Duodenal mucosa (tissue), 2 donors: Measurements from ENCODE around the gene TMEM94.
A peak's percentile ranks its signal among the peaks of the same experiment; 100 is the strongest.

Experiments used
- H3K27ac ChIP-seq: one replicate; pipeline ENCODE4 v1.7.0; 2013; ENCODE audit warnings: low read depth, low read length
- H3K27me3 ChIP-seq, 2 donors: one replicate each; pipeline ENCODE4 v1.7.0; 2013; ENCODE audit warnings: low read length in 2 of 2, control low read depth in 1 of 2; ENCODE audit not compliant: insufficient read depth in 2 of 2, control insufficient read depth in 1 of 2
- H3K36me3 ChIP-seq, 2 donors: one replicate each; pipeline ENCODE4 v1.7.0; 2013; ENCODE audit warnings: low read length in 2 of 2, control low read depth in 1 of 2; ENCODE audit not compliant: insufficient read depth in 2 of 2, control insufficient read depth in 1 of 2
- H3K4me1 ChIP-seq, 2 donors: one replicate each; pipeline ENCODE4 v1.7.0; 2013; ENCODE audit warnings: low read length in 2 of 2, control low read depth in 1 of 2; ENCODE audit not compliant: insufficient read depth in 2 of 2, control insufficient read depth in 1 of 2
- H3K4me3 ChIP-seq, 2 donors: one replicate each; pipeline ENCODE4 v1.7.0; 2013; ENCODE audit warnings: low read length in 2 of 2, low read depth in 1 of 2
- H3K9ac ChIP-seq, 2 donors: one replicate each; pipeline ENCODE4 v1.7.0; 2013; ENCODE audit warnings: low read length in 2 of 2, low read depth in 1 of 2
- H3K9me3 ChIP-seq, 2 donors: one replicate each; pipeline ENCODE4 v1.7.0; 2013; ENCODE audit warnings: low read length in 2 of 2, control low read depth in 1 of 2; ENCODE audit not compliant: control insufficient read depth in 1 of 2

TMEM94 gene

GRCh38 chr17:75536366-75536765 lies 79.9 kb downstream of the TMEM94 start:
- Histone ChIP-seq H3K4me3 (no peak overlapping the region), H3K4me1 (peaks cover 56 to 57% of the 10 kb centered on the region in 2 donors), H3K9ac (peak overlapping the region in 1 of 2 donors; percentile 42), H3K27ac (no peak overlapping the region), H3K27me3 (no peaks in the 10 kb centered on the region), H3K36me3 (peaks cover 0 to 14% of the 10 kb centered on the region in 2 donors), H3K9me3 (no peaks in the 10 kb centered on the region)

GRCh38 chr17:75539967-75540729 lies 83.7 kb downstream of the TMEM94 start:
- H3K9me3 ChIP-seq = no peaks in the 10 kb centered on the region
- H3K27me3 ChIP-seq = no peaks in the 10 kb centered on the region
- no peak overlapping the region for H3K9ac ChIP-seq
- H3K4me3 ChIP-seq = no peak overlapping the region
- H3K36me3 ChIP-seq = peaks cover 0 to 18% of the 10 kb centered on the region in 2 donors
- H3K27ac ChIP-seq = no peak overlapping the region
- H3K4me1 ChIP-seq = peaks cover 59 to 64% of the 10 kb centered on the region in 2 donors

- peaks cover 55 to 57% of the 10 kb centered on the region in 2 donors for H3K4me1 ChIP-seq
- peaks cover under 1 to 23% of the 10 kb centered on the region in 2 donors for H3K36me3 ChIP-seq
- peak overlapping the region; percentile 37 for H3K27ac ChIP-seq
- H3K9me3 ChIP-seq = no peaks in the 10 kb centered on the region
- H3K4me3 ChIP-seq = no peak overlapping the region
- H3K27me3 ChIP-seq = no peaks in the 10 kb centered on the region
- H3K9ac ChIP-seq = no peak overlapping the region
These were observed 84.6 kb downstream of the TMEM94 start for GRCh38 chr17:75540923-75541503.

GRCh38 chr17:75542229-75542628 lies 85.8 kb downstream of the TMEM94 start:
- Histone ChIP-seq H3K36me3 (peaks cover 7 to 32% of the 10 kb centered on the region in 2 donors), H3K4me3 (no peak overlapping the region), H3K9me3 (no peaks in the 10 kb centered on the region), H3K9ac (peak overlapping the region; percentile 45 to 51), H3K27ac (peak overlapping the region; percentile 74), H3K27me3 (no peaks in the 10 kb centered on the region), H3K4me1 (peaks cover 54 to 58% of the 10 kb centered on the region in 2 donors)

- Histone ChIP-seq H3K27ac (peak overlapping the region; percentile 74), H3K9me3 (no peaks in the 10 kb centered on the region), H3K27me3 (no peaks in the 10 kb centered on the region), H3K4me1 (peaks cover 56 to 58% of the 10 kb centered on the region in 2 donors), H3K36me3 (peaks cover 7 to 33% of the 10 kb centered on the region in 2 donors), H3K9ac (peak overlapping the region; percentile 45 to 51), H3K4me3 (no peak overlapping the region)
These were observed 86.4 kb downstream of the TMEM94 start for GRCh38 chr17:75542728-75543336.

GRCh38 chr17:75544250-75544649 lies 87.8 kb downstream of the TMEM94 start:
- H3K4me3 ChIP-seq = no peak overlapping the region
- no peak overlapping the region for H3K27ac ChIP-seq
- no peak overlapping the region for H3K9ac ChIP-seq
- H3K9me3 ChIP-seq = no peaks in the 10 kb centered on the region
- no peaks in the 10 kb centered on the region for H3K27me3 ChIP-seq
- H3K36me3 ChIP-seq = peaks cover 7 to 33% of the 10 kb centered on the region in 2 donors
- H3K4me1 ChIP-seq = peaks cover 57 to 65% of the 10 kb centered on the region in 2 donors

GRCh38 chr17:75546181-75546580 lies 89.7 kb downstream of the TMEM94 start:
- Histone ChIP-seq H3K27ac (no peak overlapping the region), H3K27me3 (no peaks in the 10 kb centered on the region), H3K4me3 (no peak overlapping the region), H3K9me3 (no peaks in the 10 kb centered on the region), H3K36me3 (peaks cover 7 to 33% of the 10 kb centered on the region in 2 donors), H3K4me1 (peaks cover 55 to 57% of the 10 kb centered on the region in 2 donors), H3K9ac (no peak overlapping the region)

- Histone ChIP-seq H3K36me3 (peaks cover 7 to 33% of the 10 kb centered on the region in 2 donors), H3K4me3 (no peak overlapping the region), H3K9me3 (no peaks in the 10 kb centered on the region), H3K9ac (no peak overlapping the region), H3K27ac (peak overlapping the region; percentile 56), H3K4me1 (peaks cover 48 to 49% of the 10 kb centered on the region in 2 donors), H3K27me3 (no peaks in the 10 kb centered on the region)
These were observed 90.7 kb downstream of the TMEM94 start for GRCh38 chr17:75547091-75547490.

GRCh38 chr17:75548813-75549212 lies 92.4 kb downstream of the TMEM94 start:
- Histone ChIP-seq H3K4me1 (peaks cover 32 to 36% of the 10 kb centered on the region in 2 donors), H3K27me3 (no peaks in the 10 kb centered on the region), H3K9me3 (no peaks in the 10 kb centered on the region), H3K4me3 (no peak overlapping the region), H3K9ac (peak overlapping the region; percentile 76 to 93), H3K36me3 (peaks cover 7 to 36% of the 10 kb centered on the region in 2 donors), H3K27ac (peak overlapping the region; percentile 100)
